Liver (tissue), 3 donors: ENCODE results near the gene PDLIM5.
A peak's percentile ranks its signal among the peaks of the same experiment; 100 is the strongest.

Experiments
- FOXA2 ChIP-seq: IDR thresholded peaks from 2 replicates; pipeline ENCODE4 v1.6.1; 2016; ENCODE audit warnings: antibody characterized with exemption
- GABPA ChIP-seq, 2 donors: IDR thresholded peaks in 1 of 2; conservative IDR thresholded peaks in 1 of 2; 2 replicates each; pipeline ENCODE4 v1.6.1; 2016; ENCODE audit warnings: antibody characterized with exemption in 2 of 2, mild to moderate bottlenecking in 1 of 2, moderate library complexity in 1 of 2
- JUND ChIP-seq, 2 donors: IDR thresholded peaks; 2 replicates each; pipeline ENCODE4 v1.6.1; 2016; ENCODE audit warnings: antibody characterized with exemption in 2 of 2
- MAX ChIP-seq: IDR thresholded peaks from 2 replicates; pipeline ENCODE4 v1.6.1; 2016; ENCODE audit warnings: antibody characterized with exemption
- RAD21 ChIP-seq, 2 donors: IDR thresholded peaks; 2 replicates each; pipeline ENCODE4 v1.6.1; 2016; ENCODE audit warnings: antibody characterized with exemption in 2 of 2, mild to moderate bottlenecking in 2 of 2
- TAF1 ChIP-seq: conservative IDR thresholded peaks from 2 replicates; pipeline ENCODE4 v1.6.1; 2016; ENCODE audit warnings: antibody characterized with exemption, mild to moderate bottlenecking
- TF ChIP-seq, protein P1 (sequence below): fragments of 150-350 bp; IDR thresholded peaks from 2 replicates; pipeline ENCODE4 v1.5.1; 2017; ENCODE audit warnings: improper control_type of control experiment, low read depth, low read length; ENCODE audit not compliant: missing input control
- TF ChIP-seq, protein P2 (sequence below): IDR thresholded peaks from 2 replicates; pipeline ENCODE4 v1.6.1; 2016; ENCODE audit warnings: antibody characterized with exemption, mild to moderate bottlenecking
- donor health status: healthy.
- donor health status: healthy.

DNA sequence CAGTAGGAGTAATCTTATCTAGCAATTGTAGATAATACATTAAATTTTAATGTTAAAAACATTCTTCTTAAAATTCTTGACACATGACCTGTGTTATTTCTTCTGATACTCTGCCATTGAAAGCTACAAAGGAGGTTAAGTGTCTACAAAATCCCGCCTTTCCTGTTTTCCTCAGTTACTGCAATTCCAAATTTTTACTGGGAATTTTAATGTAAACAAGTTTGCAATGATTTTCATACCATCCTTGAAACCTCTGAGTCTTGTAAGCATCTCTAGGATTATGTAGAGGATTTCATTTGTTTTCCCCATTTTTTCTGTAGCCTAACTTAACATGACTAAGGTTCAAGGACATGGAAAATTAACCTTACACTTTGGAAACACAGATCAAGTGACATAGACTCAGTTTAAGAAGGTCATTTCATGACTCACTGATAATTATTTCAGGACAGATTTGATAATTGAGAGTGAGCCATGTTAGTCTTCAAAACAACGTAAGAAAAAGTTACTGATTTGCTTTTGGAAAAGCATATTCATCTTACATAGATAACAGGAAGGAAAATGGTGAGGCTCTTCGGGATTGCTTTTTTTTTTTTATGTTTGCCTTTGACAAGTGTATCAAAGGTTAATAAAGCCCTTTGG lies 39.6 kb upstream of the PDLIM5 start:
- TF ChIP-seq, protein P1, sequence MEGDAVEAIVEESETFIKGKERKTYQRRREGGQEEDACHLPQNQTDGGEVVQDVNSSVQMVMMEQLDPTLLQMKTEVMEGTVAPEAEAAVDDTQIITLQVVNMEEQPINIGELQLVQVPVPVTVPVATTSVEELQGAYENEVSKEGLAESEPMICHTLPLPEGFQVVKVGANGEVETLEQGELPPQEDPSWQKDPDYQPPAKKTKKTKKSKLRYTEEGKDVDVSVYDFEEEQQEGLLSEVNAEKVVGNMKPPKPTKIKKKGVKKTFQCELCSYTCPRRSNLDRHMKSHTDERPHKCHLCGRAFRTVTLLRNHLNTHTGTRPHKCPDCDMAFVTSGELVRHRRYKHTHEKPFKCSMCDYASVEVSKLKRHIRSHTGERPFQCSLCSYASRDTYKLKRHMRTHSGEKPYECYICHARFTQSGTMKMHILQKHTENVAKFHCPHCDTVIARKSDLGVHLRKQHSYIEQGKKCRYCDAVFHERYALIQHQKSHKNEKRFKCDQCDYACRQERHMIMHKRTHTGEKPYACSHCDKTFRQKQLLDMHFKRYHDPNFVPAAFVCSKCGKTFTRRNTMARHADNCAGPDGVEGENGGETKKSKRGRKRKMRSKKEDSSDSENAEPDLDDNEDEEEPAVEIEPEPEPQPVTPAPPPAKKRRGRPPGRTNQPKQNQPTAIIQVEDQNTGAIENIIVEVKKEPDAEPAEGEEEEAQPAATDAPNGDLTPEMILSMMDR = no peak
- TF ChIP-seq JUND (IDR thresholded peaks at IDR 0.05) = no peak
- no peak for TF ChIP-seq FOXA2
- TF ChIP-seq TAF1 = no peak
- peak; percentile 10 for TF ChIP-seq MAX
- TF ChIP-seq GABPA (IDR thresholded peaks at IDR 0.05 in 1 of 2, conservative IDR thresholded peaks at IDR 0.05 in 1 of 2) = no peak
- no peak for TF ChIP-seq RAD21 (IDR thresholded peaks at IDR 0.05)
- TF ChIP-seq, protein P2, sequence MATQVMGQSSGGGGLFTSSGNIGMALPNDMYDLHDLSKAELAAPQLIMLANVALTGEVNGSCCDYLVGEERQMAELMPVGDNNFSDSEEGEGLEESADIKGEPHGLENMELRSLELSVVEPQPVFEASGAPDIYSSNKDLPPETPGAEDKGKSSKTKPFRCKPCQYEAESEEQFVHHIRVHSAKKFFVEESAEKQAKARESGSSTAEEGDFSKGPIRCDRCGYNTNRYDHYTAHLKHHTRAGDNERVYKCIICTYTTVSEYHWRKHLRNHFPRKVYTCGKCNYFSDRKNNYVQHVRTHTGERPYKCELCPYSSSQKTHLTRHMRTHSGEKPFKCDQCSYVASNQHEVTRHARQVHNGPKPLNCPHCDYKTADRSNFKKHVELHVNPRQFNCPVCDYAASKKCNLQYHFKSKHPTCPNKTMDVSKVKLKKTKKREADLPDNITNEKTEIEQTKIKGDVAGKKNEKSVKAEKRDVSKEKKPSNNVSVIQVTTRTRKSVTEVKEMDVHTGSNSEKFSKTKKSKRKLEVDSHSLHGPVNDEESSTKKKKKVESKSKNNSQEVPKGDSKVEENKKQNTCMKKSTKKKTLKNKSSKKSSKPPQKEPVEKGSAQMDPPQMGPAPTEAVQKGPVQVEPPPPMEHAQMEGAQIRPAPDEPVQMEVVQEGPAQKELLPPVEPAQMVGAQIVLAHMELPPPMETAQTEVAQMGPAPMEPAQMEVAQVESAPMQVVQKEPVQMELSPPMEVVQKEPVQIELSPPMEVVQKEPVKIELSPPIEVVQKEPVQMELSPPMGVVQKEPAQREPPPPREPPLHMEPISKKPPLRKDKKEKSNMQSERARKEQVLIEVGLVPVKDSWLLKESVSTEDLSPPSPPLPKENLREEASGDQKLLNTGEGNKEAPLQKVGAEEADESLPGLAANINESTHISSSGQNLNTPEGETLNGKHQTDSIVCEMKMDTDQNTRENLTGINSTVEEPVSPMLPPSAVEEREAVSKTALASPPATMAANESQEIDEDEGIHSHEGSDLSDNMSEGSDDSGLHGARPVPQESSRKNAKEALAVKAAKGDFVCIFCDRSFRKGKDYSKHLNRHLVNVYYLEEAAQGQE = no peak
